ENCODE results near the gene EYA2. TPM values are rescaled to one million over a fixed set of nuclear protein-coding genes. Genes with fewer than 3 reads are reported as not detected.

Gene EYA2
- total RNA-seq, 1 donor from 2014 or later, result 9.0 TPM

- Mint-ChIP-seq H3K27me3 (ENCODE audit: low read depth) (no peaks in the 10 kb centered on the region), H3K4me3 (no peak overlapping the region), H3K27ac (peak overlapping the region; percentile 85), H3K4me1 (peaks cover 26% of the 10 kb centered on the region), H3K36me3 (peaks cover 15% of the 10 kb centered on the region), H3K9me3 (peaks cover 31% of the 10 kb centered on the region)
- no peak for DNase-seq (ENCODE audit: low spot score in 2 of 2, unreplicated experiment in 2 of 2)
- no peak for TF ChIP-seq CTCF (IDR thresholded peaks at IDR 0.05; ENCODE audit: unreplicated experiment)
These were observed 84.4 kb downstream of the EYA2 start for GRCh38 chr20:46978951-46979491.

- Mint-ChIP-seq H3K36me3 (peaks cover 15% of the 10 kb centered on the region), H3K27me3 (ENCODE audit: low read depth) (no peaks in the 10 kb centered on the region), H3K4me3 (no peak overlapping the region), H3K4me1 (peaks cover 23% of the 10 kb centered on the region), H3K27ac (peak overlapping the region; percentile 85), H3K9me3 (peaks cover 38% of the 10 kb centered on the region)
- no peak for TF ChIP-seq CTCF (IDR thresholded peaks at IDR 0.05; ENCODE audit: unreplicated experiment)
- no peak for DNase-seq (ENCODE audit: low spot score in 2 of 2, unreplicated experiment in 2 of 2)
These were observed 85.1 kb downstream of the EYA2 start for GRCh38 chr20:46979603-46980241.

- DNase-seq (ENCODE audit: low spot score in 2 of 2, unreplicated experiment in 2 of 2), result no peak
- Mint-ChIP-seq H3K36me3 (peaks cover 15% of the 10 kb centered on the region), H3K9me3 (peaks cover 39% of the 10 kb centered on the region), H3K27ac (no peak overlapping the region), H3K4me3 (no peak overlapping the region), H3K4me1 (peaks cover 22% of the 10 kb centered on the region), H3K27me3 (ENCODE audit: low read depth) (no peaks in the 10 kb centered on the region)
- TF ChIP-seq CTCF (IDR thresholded peaks at IDR 0.05; ENCODE audit: unreplicated experiment), result no peak
These were observed 86.5 kb downstream of the EYA2 start for GRCh38 chr20:46981184-46981583.

GRCh38 chr20:46983466-46983865 is 88.8 kb downstream of the EYA2 start:
- peaks cover 14% of the 10 kb centered on the region for H3K4me1 Mint-ChIP-seq
- H3K27me3 Mint-ChIP-seq (ENCODE audit: low read depth), result no peaks in the 10 kb centered on the region
- TF ChIP-seq CTCF (IDR thresholded peaks at IDR 0.05; ENCODE audit: unreplicated experiment), result no peak
- H3K27ac Mint-ChIP-seq, result no peak overlapping the region
- H3K4me3 Mint-ChIP-seq, result no peak overlapping the region
- DNase-seq (ENCODE audit: low spot score in 2 of 2, unreplicated experiment in 2 of 2), result no peak
- peaks cover 15% of the 10 kb centered on the region for H3K36me3 Mint-ChIP-seq
- H3K9me3 Mint-ChIP-seq, result peaks cover 39% of the 10 kb centered on the region

GRCh38 chr20:46984405-46984804 is 89.8 kb downstream of the EYA2 start:
- Mint-ChIP-seq H3K4me3 (no peak overlapping the region), H3K9me3 (peaks cover 39% of the 10 kb centered on the region), H3K4me1 (peaks cover 6% of the 10 kb centered on the region), H3K36me3 (peaks cover 15% of the 10 kb centered on the region), H3K27ac (no peak overlapping the region), H3K27me3 (ENCODE audit: low read depth) (no peaks in the 10 kb centered on the region)
- TF ChIP-seq CTCF (IDR thresholded peaks at IDR 0.05; ENCODE audit: unreplicated experiment), result no peak
- no peak for DNase-seq (ENCODE audit: low spot score in 2 of 2, unreplicated experiment in 2 of 2)
